ENCODE measurements around the gene AARS2. TPM values are rescaled to one million over a fixed set of nuclear protein-coding genes. Genes with fewer than 3 reads are reported as not detected.

The AARS2 gene
- total RNA-seq, 1 experiment from 2014 or later, result 21.7 TPM

DNA sequence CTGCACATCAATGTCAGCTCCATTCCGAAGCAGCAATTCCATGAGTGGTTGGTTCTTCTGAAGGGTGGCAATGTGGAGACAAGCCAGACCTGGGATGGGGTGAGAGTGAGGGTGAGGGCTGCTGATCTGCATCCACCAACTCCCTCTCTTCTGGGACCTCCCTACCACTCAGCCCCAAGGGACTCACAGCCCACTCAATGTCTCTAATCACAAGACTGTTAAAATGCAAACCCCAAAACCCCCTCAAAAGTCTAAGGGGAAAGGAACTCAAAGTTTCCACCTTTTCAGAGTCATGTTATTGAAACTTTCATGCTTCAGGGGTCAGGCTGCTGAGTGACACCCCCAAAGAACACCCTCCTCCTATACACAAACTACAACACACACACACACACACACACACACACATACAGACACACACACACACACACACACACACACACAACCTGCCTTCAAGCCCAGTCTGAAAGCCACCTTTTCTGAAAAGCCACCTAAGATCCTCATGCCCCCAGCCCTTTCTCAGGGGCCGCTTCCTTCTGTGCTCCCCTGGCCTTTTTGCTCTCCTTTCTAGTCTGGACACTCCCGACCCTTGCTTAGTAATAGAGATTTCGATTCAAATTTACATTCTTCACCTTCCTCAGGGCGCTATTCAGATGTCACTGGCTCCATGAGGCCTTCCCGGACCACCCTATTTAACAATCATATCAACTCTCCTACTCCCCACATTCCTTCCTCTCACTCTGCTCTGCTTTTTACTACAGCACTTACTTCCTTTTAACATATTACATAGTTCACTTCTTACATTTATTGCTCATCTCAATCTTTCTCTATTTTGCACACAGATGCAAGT, 52.5 kb downstream of the AARS2 start:
- Histone ChIP-seq H3K27ac (ENCODE audit: insufficient read length, low read depth, low read length) (no peak overlapping the region), H3K18ac (ENCODE audit: insufficient read length, low read depth, low read length) (no peak overlapping the region), H3K4me1 (ENCODE audit: insufficient read depth, low read length) (no peaks in the 10 kb centered on the region; the same call in 1 of the 2 replicates), H4K91ac (ENCODE audit: insufficient read length, low read depth, low read length) (no peak overlapping the region), H3K56ac (ENCODE audit: insufficient read length, low read depth, low read length) (no peak overlapping the region), H3K4me2 (ENCODE audit: insufficient read depth, insufficient read length, low read length) (no peak overlapping the region), H2AFZ (ENCODE audit: low read length) (no peak overlapping the region), H2AK5ac (ENCODE audit: insufficient read length, low read length) (no peak overlapping the region), H3K4ac (ENCODE audit: low read depth, low read length) (no peak overlapping the region), H4K20me1 (ENCODE audit: control insufficient read depth, insufficient read depth, insufficient read length) (no peaks in the 10 kb centered on the region), H3K79me2 (ENCODE audit: insufficient read depth, low read length) (no peaks in the 10 kb centered on the region), H3K23me2 (ENCODE audit: insufficient read length, low read depth, low read length, poor library complexity, severe bottlenecking) (peaks cover 21% of the 10 kb centered on the region), H3T11ph (ENCODE audit: low read length) (no peak overlapping the region), H4K8ac (replicated peaks; ENCODE audit: insufficient read length, low read depth, low read length) (no peak overlapping the region), H2BK15ac (ENCODE audit: low read depth, low read length) (no peak overlapping the region), H2BK20ac (ENCODE audit: low read depth, low read length, poor library complexity, severe bottlenecking) (no peak overlapping the region), H2BK5ac (ENCODE audit: insufficient read length, low read length) (no peak overlapping the region), H3K9me3 (ENCODE audit: control insufficient read depth, low read depth, low read length) (no peaks in the 10 kb centered on the region), H3K79me1 (ENCODE audit: insufficient read depth, low read depth, low read length, poor library complexity, severe bottlenecking) (no peaks in the 10 kb centered on the region), H3K23ac (ENCODE audit: insufficient read length, low read depth, low read length) (no peak overlapping the region), H3K27me3 (ENCODE audit: insufficient read depth, low read length) (no peaks in the 10 kb centered on the region), H2BK120ac (ENCODE audit: low read depth, low read length, poor library complexity, severe bottlenecking) (no peak overlapping the region), H4K5ac (ENCODE audit: insufficient read length, low read depth, low read length) (no peak overlapping the region), H3K9ac (ENCODE audit: extremely low read depth, insufficient read length, low read length) (no peak overlapping the region), H2BK12ac (ENCODE audit: insufficient read length, low read depth, low read length) (no peak overlapping the region), H3K14ac (ENCODE audit: insufficient read depth, low read length) (no peak overlapping the region)
- no peak for DNase-seq
- H3K4me1 Mint-ChIP-seq, result peaks cover 44% of the 10 kb centered on the region in 2 experiments
- no peak overlapping the region for H3K27ac Mint-ChIP-seq
- peaks cover 15% of the 10 kb centered on the region for H3K27me3 Mint-ChIP-seq (ENCODE audit: low read depth)
- WGBS (ENCODE audit: extremely low coverage, insufficient read length, low lambda C conversion rate), result no CpG with 5 or more reads among the region's 6 CpGs
- H3K9me3 Mint-ChIP-seq, result no peaks in the 10 kb centered on the region; a peak in 1 of 5 replicates
- TF ChIP-seq, protein P1, sequence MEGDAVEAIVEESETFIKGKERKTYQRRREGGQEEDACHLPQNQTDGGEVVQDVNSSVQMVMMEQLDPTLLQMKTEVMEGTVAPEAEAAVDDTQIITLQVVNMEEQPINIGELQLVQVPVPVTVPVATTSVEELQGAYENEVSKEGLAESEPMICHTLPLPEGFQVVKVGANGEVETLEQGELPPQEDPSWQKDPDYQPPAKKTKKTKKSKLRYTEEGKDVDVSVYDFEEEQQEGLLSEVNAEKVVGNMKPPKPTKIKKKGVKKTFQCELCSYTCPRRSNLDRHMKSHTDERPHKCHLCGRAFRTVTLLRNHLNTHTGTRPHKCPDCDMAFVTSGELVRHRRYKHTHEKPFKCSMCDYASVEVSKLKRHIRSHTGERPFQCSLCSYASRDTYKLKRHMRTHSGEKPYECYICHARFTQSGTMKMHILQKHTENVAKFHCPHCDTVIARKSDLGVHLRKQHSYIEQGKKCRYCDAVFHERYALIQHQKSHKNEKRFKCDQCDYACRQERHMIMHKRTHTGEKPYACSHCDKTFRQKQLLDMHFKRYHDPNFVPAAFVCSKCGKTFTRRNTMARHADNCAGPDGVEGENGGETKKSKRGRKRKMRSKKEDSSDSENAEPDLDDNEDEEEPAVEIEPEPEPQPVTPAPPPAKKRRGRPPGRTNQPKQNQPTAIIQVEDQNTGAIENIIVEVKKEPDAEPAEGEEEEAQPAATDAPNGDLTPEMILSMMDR (conservative IDR thresholded peaks at IDR 0.05), result no peak
- no peak overlapping the region; a peak in 1 of 5 replicates for H3K4me3 Mint-ChIP-seq
- peaks cover 0 to 23% (median 10%) of the 10 kb centered on the region in 3 experiments; a peak in 6 of 7 replicates for H3K36me3 Mint-ChIP-seq (ENCODE audit: insufficient read depth in 1 of 3, low read depth in 3 of 3)

Measured in H9 (cell line).